Kidney (tissue), 14 donors: ENCODE measurements around the gene E2F2. TPM values are rescaled to one million over a fixed set of nuclear protein-coding genes. Genes with fewer than 3 reads are reported as not detected.

Source experiments
- DNase-seq, 5 donors: peaks; one replicate each; pipeline ENCODE4 v3.0.0-alpha.2; 2013 to 2020
- FAIRE-seq: peaks from 2 replicates; lab custom pipeline; 2012; peaks lifted over from hg19 to GRCh38; lab: Jason Lieb, UNC
- H3K27ac ChIP-seq, 2 donors: one replicate each; pipeline ENCODE4 v1.7.0; 2013; ENCODE audit warnings: low read depth in 2 of 2, low read length in 2 of 2, inconsistent platforms in 1 of 2
- H3K27me3 ChIP-seq: one replicate; pipeline ENCODE4 v1.7.1; 2013; ENCODE audit warnings: low read length, inconsistent platforms; ENCODE audit not compliant: control insufficient read depth, insufficient read depth
- H3K36me3 ChIP-seq, 3 donors: one replicate each; pipeline versions ENCODE4 v1.7.0 to v1.7.1; 2013; ENCODE audit warnings: low read length in 3 of 3, control low read depth in 1 of 3, inconsistent platforms in 1 of 3; ENCODE audit not compliant: insufficient read depth in 3 of 3, control insufficient read depth in 2 of 3
- H3K4me1 ChIP-seq, 3 donors: one replicate each; pipeline versions ENCODE4 v1.7.0 to v1.7.1; 2013; ENCODE audit warnings: low read length in 3 of 3, inconsistent platforms in 1 of 3, low read depth in 1 of 3; ENCODE audit not compliant: control insufficient read depth in 2 of 3, insufficient read depth in 2 of 3
- H3K4me3 ChIP-seq, 3 donors: one replicate each; pipeline versions ENCODE4 v1.7.0 to v1.8.1; 2013; ENCODE audit warnings: low read length in 3 of 3, control low read depth in 1 of 3, inconsistent platforms in 1 of 3
- H3K9ac ChIP-seq, 3 donors: one replicate each; pipeline versions ENCODE4 v1.7.0 to v1.7.1; 2013; ENCODE audit warnings: low read length in 3 of 3, control low read depth in 1 of 3, inconsistent platforms in 1 of 3
- H3K9me3 ChIP-seq, 3 donors: one replicate each; pipeline versions ENCODE4 v1.7.0 to v1.7.1; 2013; ENCODE audit warnings: low read length in 3 of 3, control low read depth in 1 of 3, inconsistent platforms in 1 of 3; ENCODE audit not compliant: control insufficient read depth in 2 of 3, insufficient read depth in 1 of 3
- CTCF ChIP-seq: IDR thresholded peaks from 3 replicates; pipeline ENCODE4 v1.5.1; 2012; ENCODE audit warnings: mild to moderate bottlenecking, moderate library complexity, borderline replicate concordance; ENCODE audit not compliant: insufficient read depth; ENCODE audit errors: extremely low read depth
- intact Hi-C: fragments of 100-400 bp; cut with DNase I; formaldehyde crosslinking; loops from one replicate; pipeline ENCODE4 v1.11.1; 2022
- polyA plus RNA-seq: library from polyadenylated mRNA; stranded (reverse); fragments of 350-450 nt; fragmentation: Illumina TruSeq; extraction: RNeasy Lipid Tissue Mini Kit (QIAGEN cat#74804); gene quantifications from one replicate; pipeline ENCODE4 v1.2.3, GENCODE V29; 2014; ENCODE audit warnings: low read depth, low replicate concordance; ENCODE audit not compliant: insufficient read depth
- total RNA-seq: library from RNA; stranded (reverse); fragmentation: NEBNext Ultra II Directional; extraction: Animal tissue kit (Norgen Biotek cat#: 25700); gene quantifications from one replicate; pipeline ENCODE4 v1.2.1, GENCODE V29; 2021
- donor health status: control.
- donor health status: control.
- donor health status: control.
- donor health status: control.
- donor health status: control.
- donor health status: DM: yes; HTN: yes; CAD: no.
- donor health status: Normal renal cell carcinoma (clear cell type).

E2F2 gene
- total and polyA plus RNA-seq, 2 donors from 2014 or later = 0.50 TPM; not detected in 1

DNA sequence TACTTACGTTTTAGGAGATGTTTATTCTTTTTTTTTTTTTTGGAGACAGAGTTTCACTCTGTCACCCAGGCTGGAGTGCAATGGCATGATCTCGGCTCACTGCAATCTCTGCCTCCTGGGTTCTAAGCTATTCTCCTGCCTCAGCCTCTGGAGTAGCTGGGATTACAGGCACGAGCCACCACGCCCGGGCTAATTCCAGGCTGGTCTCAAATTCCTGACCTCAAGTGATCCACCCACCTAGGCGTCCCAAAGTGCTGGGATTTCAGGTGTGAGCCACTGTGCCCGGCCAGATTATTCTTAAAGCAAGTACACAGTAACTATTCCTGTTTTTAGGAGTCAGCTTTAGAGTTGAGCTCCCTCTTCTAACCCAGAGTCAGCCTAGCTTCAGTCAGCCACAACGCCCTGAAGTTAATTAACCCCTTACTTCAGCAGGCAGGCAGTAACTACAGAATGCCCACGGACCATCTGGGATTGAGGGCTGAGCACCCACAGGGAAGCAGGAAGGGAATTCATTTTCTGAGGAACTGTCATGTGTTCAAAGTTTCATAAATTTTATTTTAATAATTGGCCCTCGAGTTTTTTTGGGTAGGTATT lies 33.6 kb upstream of the E2F2 start:
- H3K36me3 ChIP-seq = no peaks in the 10 kb centered on the region
- H3K27me3 ChIP-seq = no peaks in the 10 kb centered on the region
- H3K4me3 ChIP-seq = no peak overlapping the region
- H3K4me1 ChIP-seq = peaks cover 4 to 33% (median 9%) of the 10 kb centered on the region in 3 donors
- DNase-seq = peak in 2 of 5 donors; percentile 51 to 58
- no peaks in the 10 kb centered on the region for H3K9me3 ChIP-seq
- no peak for FAIRE-seq
- H3K27ac ChIP-seq = peak overlapping the region in 1 of 2 donors; percentile 33
- intact Hi-C loops = no loop called here
- TF ChIP-seq CTCF = no peak
- peak overlapping the region in 1 of 3 donors; percentile 8 for H3K9ac ChIP-seq

GRCh38 chr1:23563755-23564374 lies 32.8 kb upstream of the E2F2 start:
- TF ChIP-seq CTCF = no peak
- intact Hi-C loops = no loop called here
- H3K9me3 ChIP-seq = no peaks in the 10 kb centered on the region
- H3K4me3 ChIP-seq = no peak overlapping the region
- no peaks in the 10 kb centered on the region for H3K27me3 ChIP-seq
- FAIRE-seq = no peak
- H3K4me1 ChIP-seq = peaks cover 4 to 30% (median 13%) of the 10 kb centered on the region in 3 donors
- H3K36me3 ChIP-seq = no peaks in the 10 kb centered on the region
- DNase-seq = no peak
- peak overlapping the region in 1 of 3 donors; percentile 8 for H3K9ac ChIP-seq
- peak overlapping the region; percentile 44 to 95 for H3K27ac ChIP-seq

DNA sequence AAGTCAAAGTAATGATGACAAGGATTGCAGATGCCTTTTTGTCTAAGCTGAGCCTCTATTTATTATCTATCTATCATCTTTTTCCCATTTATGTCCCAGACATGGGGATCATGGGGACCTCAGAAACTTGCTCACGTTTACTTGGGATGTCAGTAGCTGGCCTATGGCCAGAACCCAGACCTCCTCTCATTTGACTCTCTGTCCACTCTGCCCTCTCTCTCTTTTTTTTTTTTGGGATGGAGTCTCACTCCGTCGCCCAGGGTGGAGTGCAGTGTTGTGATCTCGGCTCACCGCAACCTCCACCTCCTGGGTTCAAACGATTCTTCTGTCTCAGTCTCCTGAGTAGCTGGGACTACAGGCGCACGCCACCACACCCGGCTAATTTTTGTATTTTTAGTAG lies 32.0 kb upstream of the E2F2 start:
- no peak for FAIRE-seq
- H3K9ac ChIP-seq = no peak overlapping the region

More for the DNA sequence above, 32.0 kb upstream of the E2F2 start:
- Histone ChIP-seq H3K4me1 (peaks cover 4 to 30% (median 18%) of the 10 kb centered on the region in 3 donors), H3K27me3 (no peaks in the 10 kb centered on the region), H3K27ac (peak overlapping the region; percentile 44 to 95), H3K4me3 (no peak overlapping the region), H3K36me3 (no peaks in the 10 kb centered on the region), H3K9me3 (no peaks in the 10 kb centered on the region)
- intact Hi-C loops = no loop called here
- no peak for TF ChIP-seq CTCF
- peak in 1 of 5 donors; percentile 50 for DNase-seq
